Midbrain (tissue), 1 donor: Measurements from ENCODE around the gene AMH.

Source experiments
- DNase-seq: peaks from one replicate; lab custom pipeline; 2025; lab: John Stamatoyannopoulos, UW

Gene AMH

GRCh38 chr19:2235381-2236063, 13.6 kb upstream of the AMH start:
- no peak for DNase-seq

- no peak for DNase-seq
These were observed 13.1 kb upstream of the AMH start for GRCh38 chr19:2236064-2236313.

GRCh38 chr19:2236314-2237050, 12.6 kb upstream of the AMH start, which contains the start of the genes PLEKHJ1 and SF3A2:
Gene PLEKHJ1, minus strand, starts transcription at chr19:2236329. Its CDS starts 81 bp downstream, at chr19:2236248.
Gene SF3A2, plus strand, starts transcription at chr19:2236824. Its CDS starts 6,595 bp downstream, at chr19:2243419.
- peak; percentile 93 for DNase-seq

GRCh38 chr19:2237051-2237868, 11.9 kb upstream of the AMH start:
- no peak for DNase-seq

GRCh38 chr19:2237869-2238153, 11.3 kb upstream of the AMH start:
- no peak for DNase-seq

- no peak for DNase-seq
These were observed 9.9 kb upstream of the AMH start for GRCh38 chr19:2239173-2239572.

GRCh38 chr19:2239771-2240770, 9.1 kb upstream of the AMH start:
- DNase-seq: no peak

- no peak for DNase-seq
These were observed 8.0 kb upstream of the AMH start for GRCh38 chr19:2240881-2241760.

- DNase-seq: no peak
These were observed 7.0 kb upstream of the AMH start for GRCh38 chr19:2242092-2242537.

GRCh38 chr19:2242816-2243215, 6.3 kb upstream of the AMH start:
- DNase-seq: no peak

GRCh38 chr19:2243274-2244124, 5.6 kb upstream of the AMH start:
- no peak for DNase-seq

- DNase-seq: no peak
These were observed 5.1 kb upstream of the AMH start for GRCh38 chr19:2244125-2244411.

GRCh38 chr19:2244486-2244885, 4.6 kb upstream of the AMH start:
- no peak for DNase-seq

GRCh38 chr19:2245273-2245672, 3.9 kb upstream of the AMH start:
- no peak for DNase-seq

GRCh38 chr19:2246014-2246620, 3.0 kb upstream of the AMH start:
- no peak for DNase-seq

- DNase-seq: peak; percentile 45
These were observed 2.2 kb upstream of the AMH start for GRCh38 chr19:2246801-2247361.

- DNase-seq: no peak
These were observed 1.6 kb upstream of the AMH start for GRCh38 chr19:2247433-2248101.

GRCh38 chr19:2248136-2249009, 750 bp upstream of the AMH start:
- DNase-seq: no peak
